K562 (cell line): Measurements from ENCODE around the gene ZNF581. TPM values are rescaled to one million over a fixed set of nuclear protein-coding genes. Genes with fewer than 3 reads are reported as not detected.
A peak's percentile ranks its signal among the peaks of the same experiment; 100 is the strongest.

Source experiments
- BRD9 ChIP-seq: fragments of 450-650 bp; IDR thresholded peaks from 2 replicates; pipeline ENCODE4 v1.6.1; 2018; ENCODE audit warnings: low read depth; ENCODE audit not compliant: partially characterized antibody
- CHD1 ChIP-seq: fragments of 200-600 bp; sonication (generic); IDR thresholded peaks from one replicate; pipeline ENCODE4 v1.6.1; 2012; ENCODE audit warnings: mild to moderate bottlenecking, moderate library complexity, low read length, inconsistent platforms
- E2F3 ChIP-seq: fragments of 250-450 bp; sonication (Bioruptor Pico); IDR thresholded peaks from 2 replicates; pipeline ENCODE4 v1.4.0; 2020; ENCODE audit warnings: mild to moderate bottlenecking
- HDAC1 ChIP-seq, 2 experiments: fragments of 450-650 bp; IDR thresholded peaks; 2 replicates each; pipeline ENCODE4 v1.6.1; 2016 to 2017; ENCODE audit warnings: inconsistent platforms in 1 of 2, mild to moderate bottlenecking in 1 of 2, moderate library complexity in 1 of 2
- HMG20B ChIP-seq: fragments of 250-450 bp; sonication (Bioruptor Pico); IDR thresholded peaks from 2 replicates; pipeline ENCODE4 v1.5.0; 2021; ENCODE audit warnings: mild to moderate bottlenecking
- IFI16 ChIP-seq: fragments of 250-450 bp; sonication (Bioruptor Pico); IDR thresholded peaks from 2 replicates; pipeline ENCODE4 v2.1.2; 2022; ENCODE audit warnings: mild to moderate bottlenecking, inconsistent platforms
- KLF6 ChIP-seq: fragments of 250-450 bp; sonication (Bioruptor Pico); IDR thresholded peaks from 2 replicates; pipeline ENCODE4 v1.4.0; 2020; ENCODE audit warnings: mild to moderate bottlenecking, moderate library complexity, borderline replicate concordance
- MBD1 ChIP-seq: fragments of 250-450 bp; sonication (Bioruptor Pico); IDR thresholded peaks from 2 replicates; pipeline ENCODE4 v1.8.0; 2022; ENCODE audit warnings: inconsistent platforms
- NFIX ChIP-seq: fragments of 250-450 bp; sonication (Bioruptor Pico); IDR thresholded peaks from 2 replicates; pipeline ENCODE4 v1.4.0; 2020; ENCODE audit warnings: low read depth, mild to moderate bottlenecking, moderate library complexity
- PCBP1 ChIP-seq: fragments of 200-400 bp; formaldehyde crosslinking; IDR thresholded peaks from 2 replicates; pipeline ENCODE4 v1.6.1; 2018; ENCODE audit warnings: mild to moderate bottlenecking, low read depth, low read length; ENCODE audit not compliant: poor library complexity, severe bottlenecking
- RAD21 ChIP-seq, 2 experiments: fragments of 250-450 bp in 1 of 2; fragments of 450-650 bp in 1 of 2; sonication (Bioruptor Pico) in 1 of 2; formaldehyde crosslinking in 1 of 2; IDR thresholded peaks in 1 of 2; conservative IDR thresholded peaks in 1 of 2; 2 replicates each; pipeline versions ENCODE4 v1.4.0 to v1.8.0; 2020 to 2022; ENCODE audit warnings: mild to moderate bottlenecking in 2 of 2, moderate library complexity in 1 of 2
- SIX5 ChIP-seq, 2 experiments: IDR thresholded peaks; 2 replicates each; pipeline ENCODE4 v1.6.1; 2011; ENCODE audit warnings: low read length in 2 of 2, borderline replicate concordance in 1 of 2, low read depth in 1 of 2, mild to moderate bottlenecking in 1 of 2, moderate library complexity in 1 of 2; ENCODE audit not compliant: insufficient read depth in 1 of 2
- TOE1 ChIP-seq, 2 experiments: fragments of 450-650 bp in 1 of 2; sonication (generic) in 1 of 2; formaldehyde crosslinking in 1 of 2; IDR thresholded peaks; 2 replicates each; pipeline versions ENCODE4 v1.7.1 to v1.8.0; 2016 to 2022; ENCODE audit warnings: borderline replicate concordance in 2 of 2, mild to moderate bottlenecking in 2 of 2, antibody characterized with exemption in 1 of 2, inconsistent platforms in 1 of 2, low read depth in 1 of 2, missing genetic modification reagents in 1 of 2, moderate library complexity in 1 of 2
- ZBED1 ChIP-seq: IDR thresholded peaks from 2 replicates; pipeline ENCODE4 v1.6.1; 2014
- ZEB2 ChIP-seq: fragments of 450-650 bp; IDR thresholded peaks from 2 replicates; pipeline ENCODE4 v1.6.1; 2016
- ZMIZ1 ChIP-seq, 2 experiments: fragments of 150-350 bp in 1 of 2; IDR thresholded peaks; 2 replicates each; pipeline ENCODE4 v1.6.1; 2012 to 2016; ENCODE audit warnings: low read depth in 2 of 2, low read length in 2 of 2, mild to moderate bottlenecking in 1 of 2, moderate library complexity in 1 of 2
- ZNF699 ChIP-seq: fragments of 250-450 bp; sonication (Bioruptor Pico); IDR thresholded peaks from 2 replicates; pipeline ENCODE4 v1.8.0; 2021; ENCODE audit warnings: mild to moderate bottlenecking, moderate library complexity; ENCODE audit not compliant: insufficient replicate concordance
- polyA plus RNA-seq, 8 experiments: library from polyadenylated mRNA; depleted of rRNA in 4 of 8; stranded (reverse) in 5 of 8; unstranded in 3 of 8; fragments of >200 nt; fragmentation: Nextera tagmentation in 2 of 8; fragmentation: Illumina TruSeq in 1 of 8; extraction: Ambion mirVana in 2 of 8; extraction: Trizol in 1 of 8; gene quantifications; 2 replicates each; pipeline versions ENCODE4 v1.2.1 to v1.2.3, GENCODE V29; 2011 to 2014; ENCODE audit warnings: inconsistent platforms in 1 of 8, missing spikeins in 1 of 8
- total RNA-seq, 7 experiments: library from RNA; depleted of rRNA in 6 of 7; stranded (reverse); fragments of >200 nt in 6 of 7; fragmentation: Illumina TruSeq in 2 of 7; extraction: Trizol in 2 of 7; gene quantifications; 2 replicates each; pipeline versions ENCODE4 v1.2.1 to v1.2.3, GENCODE V29; 2011 to 2021; ENCODE audit warnings: low replicate concordance in 1 of 7
- TF ChIP-seq, protein P1 (sequence below): IDR thresholded peaks from 3 replicates; pipeline ENCODE4 v1.6.1; 2011; ENCODE audit warnings: borderline replicate concordance, mild to moderate bottlenecking, moderate library complexity; ENCODE audit not compliant: insufficient read length; ENCODE audit errors: extremely low read depth

ZNF581 gene
- total and polyA plus RNA-seq, 9 of the 15 experiments (the other 6 are each of a cell fraction or from before 2014, with no cell fraction given) = 2.4 to 39.4 (median 15.4) TPM

- TF ChIP-seq MBD1 (CRISPR knock-in tag) = no peak
- no peak for TF ChIP-seq ZNF699
- TF ChIP-seq HDAC1 (IDR thresholded peaks at IDR 0.05) = peak in 1 of 2 experiments; percentile 6; a peak in 2 of 4 replicates
- TF ChIP-seq, protein P1, sequence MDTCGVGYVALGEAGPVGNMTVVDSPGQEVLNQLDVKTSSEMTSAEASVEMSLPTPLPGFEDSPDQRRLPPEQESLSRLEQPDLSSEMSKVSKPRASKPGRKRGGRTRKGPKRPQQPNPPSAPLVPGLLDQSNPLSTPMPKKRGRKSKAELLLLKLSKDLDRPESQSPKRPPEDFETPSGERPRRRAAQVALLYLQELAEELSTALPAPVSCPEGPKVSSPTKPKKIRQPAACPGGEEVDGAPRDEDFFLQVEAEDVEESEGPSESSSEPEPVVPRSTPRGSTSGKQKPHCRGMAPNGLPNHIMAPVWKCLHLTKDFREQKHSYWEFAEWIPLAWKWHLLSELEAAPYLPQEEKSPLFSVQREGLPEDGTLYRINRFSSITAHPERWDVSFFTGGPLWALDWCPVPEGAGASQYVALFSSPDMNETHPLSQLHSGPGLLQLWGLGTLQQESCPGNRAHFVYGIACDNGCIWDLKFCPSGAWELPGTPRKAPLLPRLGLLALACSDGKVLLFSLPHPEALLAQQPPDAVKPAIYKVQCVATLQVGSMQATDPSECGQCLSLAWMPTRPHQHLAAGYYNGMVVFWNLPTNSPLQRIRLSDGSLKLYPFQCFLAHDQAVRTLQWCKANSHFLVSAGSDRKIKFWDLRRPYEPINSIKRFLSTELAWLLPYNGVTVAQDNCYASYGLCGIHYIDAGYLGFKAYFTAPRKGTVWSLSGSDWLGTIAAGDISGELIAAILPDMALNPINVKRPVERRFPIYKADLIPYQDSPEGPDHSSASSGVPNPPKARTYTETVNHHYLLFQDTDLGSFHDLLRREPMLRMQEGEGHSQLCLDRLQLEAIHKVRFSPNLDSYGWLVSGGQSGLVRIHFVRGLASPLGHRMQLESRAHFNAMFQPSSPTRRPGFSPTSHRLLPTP = no peak
- 0 out of 4 replicates have a peak, but pooled peaks of 1 of the 2 experiments have one; percentile 7 for TF ChIP-seq SIX5 (IDR thresholded peaks at IDR 0.05; ENCODE audit: borderline replicate concordance in 1 of 2, insufficient read depth in 1 of 2, low read depth in 1 of 2, low read length in 2 of 2)
- TF ChIP-seq CHD1 = peak; percentile 68
- TF ChIP-seq TOE1 (IDR thresholded peaks at IDR 0.05; ENCODE audit: borderline replicate concordance) = peak; percentile 48
- TF ChIP-seq TOE1 (CRISPR knock-in tag; IDR thresholded peaks at IDR 0.05; ENCODE audit: borderline replicate concordance, low read depth) = no peak
- TF ChIP-seq ZEB2 = no peak
- TF ChIP-seq ZMIZ1 (IDR thresholded peaks at IDR 0.05; ENCODE audit: low read depth in 2 of 2, low read length in 2 of 2) = peak in 1 of 2 experiments; percentile 23; a peak in 1 of 4 replicates
- no peak for TF ChIP-seq NFIX (CRISPR knock-in tag)
- no peak for TF ChIP-seq HMG20B
- no peak for TF ChIP-seq ZBED1
- TF ChIP-seq IFI16 (CRISPR knock-in tag) = no peak
- no peak for TF ChIP-seq KLF6 (CRISPR knock-in tag)
- TF ChIP-seq BRD9 = no peak
- 0 out of 4 replicates have a peak, but pooled peaks of 1 of the 2 experiments have one; percentile 11 for TF ChIP-seq RAD21 (CRISPR knock-in tag; conservative IDR thresholded peaks at IDR 0.05 in 1 of 2, IDR thresholded peaks at IDR 0.05 in 1 of 2)
- TF ChIP-seq PCBP1 = peak; percentile 89
- TF ChIP-seq E2F3 (CRISPR knock-in tag) = no peak
Measured at GRCh38 chr19:55598719-55599467, 44.6 kb upstream of the ZNF581 start (continued).
